DLD1 (cell line): ENCODE data around the gene RNF213.
"Not testable (repeated sequence)": the region's sequence is repeated elsewhere in the genome, so short reads cannot be mapped to it uniquely, and the experiment has no call there.

Experiments
- in situ Hi-C: cut with HindIII; loops from 2 replicates; pipeline ENCODE4 v1.10.0; 2017; ENCODE audit warnings: low sequenced_read_pairs

RNF213 gene

GRCh38 chr17:80248894-80249710, 11.6 kb upstream of the RNF213 start:
- in situ Hi-C loops, result no loop called here

GRCh38 chr17:80251966-80252365, 8.7 kb upstream of the RNF213 start:
- in situ Hi-C loops, result no loop called here

GRCh38 chr17:80252871-80253270, 7.8 kb upstream of the RNF213 start:
- in situ Hi-C loops, result no loop called here

GRCh38 chr17:80253631-80254395, 6.8 kb upstream of the RNF213 start:
- in situ Hi-C loops, result no loop called here

- in situ Hi-C loops, result no loop called here
Observed at GRCh38 chr17:80254396-80255251, 6.0 kb upstream of the RNF213 start.

GRCh38 chr17:80256034-80256350, 4.7 kb upstream of the RNF213 start:
- in situ Hi-C loops, result no loop called here

- in situ Hi-C loops, result no loop called here
Observed at GRCh38 chr17:80257716-80258213, 2.9 kb upstream of the RNF213 start.

- in situ Hi-C loops, result not testable (repeated sequence)
Observed at GRCh38 chr17:80258296-80258695, 2.4 kb upstream of the RNF213 start.

- in situ Hi-C loops, result no loop called here
Observed at GRCh38 chr17:80259457-80260068, 1.1 kb upstream of the RNF213 start.

GRCh38 chr17:80260069-80260535, 550 bp upstream of the RNF213 start:
- in situ Hi-C loops, result no loop called here

- in situ Hi-C loops, result no loop called here
Observed at GRCh38 chr17:80261159-80261894, 675 bp downstream of the RNF213 start.

- in situ Hi-C loops, result no loop called here
Observed at GRCh38 chr17:80261895-80262279, 1.2 kb downstream of the RNF213 start.

GRCh38 chr17:80262291-80262690, 1.6 kb downstream of the RNF213 start:
- in situ Hi-C loops, result no loop called here

- in situ Hi-C loops, result no loop called here
Observed at GRCh38 chr17:80262775-80263244, 2.2 kb downstream of the RNF213 start.

- in situ Hi-C loops, result no loop called here
Observed at GRCh38 chr17:80263253-80264204, 2.9 kb downstream of the RNF213 start.

- in situ Hi-C loops, result no loop called here
Observed at GRCh38 chr17:80264205-80265075, 3.8 kb downstream of the RNF213 start.

GRCh38 chr17:80265205-80266068, 4.8 kb downstream of the RNF213 start:
- in situ Hi-C loops, result no loop called here
